PFSK-1 (cell line): ENCODE data around the gene SNX24.

Experiments
- REST ChIP-seq, 2 experiments: IDR thresholded peaks; 2 replicates each; pipeline versions ENCODE4 v1.6.1 to v1.8.0; 2011 to 2012; ENCODE audit warnings: low read depth in 2 of 2, low read length in 2 of 2, control low read depth in 1 of 2, inconsistent platforms in 1 of 2, mild to moderate bottlenecking in 1 of 2, moderate library complexity in 1 of 2; ENCODE audit not compliant: insufficient read depth in 1 of 2
- SIN3A ChIP-seq: IDR thresholded peaks from 2 replicates; pipeline ENCODE4 v1.6.1; 2012; ENCODE audit warnings: mild to moderate bottlenecking, low read length, moderate library complexity, borderline replicate concordance; ENCODE audit not compliant: insufficient read depth
- TAF1 ChIP-seq: IDR thresholded peaks from 2 replicates; pipeline ENCODE4 v1.6.1; 2012; ENCODE audit warnings: low read length, control low read depth, borderline replicate concordance; ENCODE audit not compliant: insufficient read depth

- TF ChIP-seq REST (IDR thresholded peaks at IDR 0.05; ENCODE audit: insufficient read depth in 1 of 2, low read depth in 2 of 2, low read length in 2 of 2) = no peak
- no peak for TF ChIP-seq SIN3A
- no peak for TF ChIP-seq TAF1
Observed at GRCh38 chr5:123035360-123035917, 190.0 kb downstream of the SNX24 start.
